ENCODE data around the gene C19orf38.
"Not testable (repeated sequence)": the region's sequence is repeated elsewhere in the genome, so short reads cannot be mapped to it uniquely, and the experiment has no call there.

Gene C19orf38

GRCh38 chr19:10876459-10877240, 28.4 kb downstream of the C19orf38 start:
- ATAC-seq (peak; percentile 38), DNase-seq (no peak)

GRCh38 chr19:10877608-10878007, 29.4 kb downstream of the C19orf38 start:
- ATAC-seq, DNase-seq: not testable (repeated sequence)

- ATAC-seq: no peak
- DNase-seq: no peak
These were observed 30.0 kb downstream of the C19orf38 start for GRCh38 chr19:10878253-10878652.

- DNase-seq: no peak
These were observed 33.3 kb downstream of the C19orf38 start for GRCh38 chr19:10881403-10882107.

GRCh38 chr19:10882108-10882457, 33.9 kb downstream of the C19orf38 start:
- ATAC-seq (no peak), DNase-seq (no peak)

More at GRCh38 chr19:10881403-10882107, 33.3 kb downstream of the C19orf38 start:
- no peak for ATAC-seq

- DNase-seq (no peak), ATAC-seq (no peak)
These were observed 36.1 kb downstream of the C19orf38 start for GRCh38 chr19:10884274-10884673.

GRCh38 chr19:10885201-10886169, 37.3 kb downstream of the C19orf38 start:
- DNase-seq: no peak

GRCh38 chr19:10887616-10888367, 39.6 kb downstream of the C19orf38 start:
- ATAC-seq: peak; percentile 14
- DNase-seq: no peak

More at GRCh38 chr19:10885201-10886169, 37.3 kb downstream of the C19orf38 start:
- ATAC-seq: no peak

GRCh38 chr19:10888421-10888866, 40.2 kb downstream of the C19orf38 start:
- no peak for DNase-seq

GRCh38 chr19:10889880-10890279, 41.7 kb downstream of the C19orf38 start:
- ATAC-seq (no peak), DNase-seq (no peak)

More at GRCh38 chr19:10888421-10888866, 40.2 kb downstream of the C19orf38 start:
- ATAC-seq: no peak

- no peak for DNase-seq
- no peak for ATAC-seq
These were observed 43.3 kb downstream of the C19orf38 start for GRCh38 chr19:10891405-10892086.

GRCh38 chr19:10892256-10892655, 44.0 kb downstream of the C19orf38 start:
- DNase-seq: no peak
- ATAC-seq: no peak

- ATAC-seq (no peak), DNase-seq (no peak)
These were observed 46.6 kb downstream of the C19orf38 start for GRCh38 chr19:10894911-10895213.

- DNase-seq (no peak), ATAC-seq (no peak)
These were observed 47.1 kb downstream of the C19orf38 start for GRCh38 chr19:10895363-10895762.

- ATAC-seq (no peak), DNase-seq (no peak)
These were observed 47.7 kb downstream of the C19orf38 start for GRCh38 chr19:10895920-10896319.

- ATAC-seq (no peak), DNase-seq (no peak)
These were observed 48.8 kb downstream of the C19orf38 start for GRCh38 chr19:10896851-10897526.

- DNase-seq: no peak
- no peak for ATAC-seq
These were observed 50.4 kb downstream of the C19orf38 start for GRCh38 chr19:10898633-10899032.

GRCh38 chr19:10899151-10899653, 51.0 kb downstream of the C19orf38 start:
- ATAC-seq (no peak), DNase-seq (no peak)

- ATAC-seq: no peak
- DNase-seq: no peak
These were observed 59.7 kb downstream of the C19orf38 start for GRCh38 chr19:10907925-10908324.

GRCh38 chr19:10908380-10908960, 60.3 kb downstream of the C19orf38 start:
- DNase-seq (no peak), ATAC-seq (no peak)

Measured in stimulated activated naive CD8-positive, alpha-beta T cell treated with anti-CD3 and anti-CD28 coated beads, Interleukin-15, Interleukin-2, amounts not matched to agents 100 U/mL and 50 U/mL, for 24 hours (primary cell).